Sciatic nerve (tissue), 2 donors: Measurements from ENCODE around the gene ING5. TPM values are rescaled to one million over a fixed set of nuclear protein-coding genes. Genes with fewer than 3 reads are reported as not detected.

ENCODE experiments used
- ATAC-seq: fragments of 200-7000 bp; cut with Tn5 transposase; one replicate; pipeline ENCODE4 v1.9.1; 2020; ENCODE audit warnings: mild to moderate bottlenecking, moderate library complexity
- DNase-seq: peaks from one replicate; pipeline ENCODE4 v3.0.0-alpha.2; 2020; ENCODE audit warnings: low spot score
- intact Hi-C: fragments of 100-400 bp; cut with DNase I; formaldehyde crosslinking; loops from one replicate; pipeline ENCODE4 v1.14.2; 2022
- total RNA-seq: library from RNA; stranded (reverse); fragmentation: NEBNext Ultra II Directional; extraction: Animal tissue kit (Norgen Biotek cat#: 25700); gene quantifications from one replicate; pipeline ENCODE4 v1.2.1, GENCODE V29; 2021
- donor health status: DM: no; HTN: no; CAD: no.
- donor health status: DM: no; HTN: no; CAD: no.

Gene ING5
- total RNA-seq, 1 donor from 2014 or later, result 46.1 TPM

DNA sequence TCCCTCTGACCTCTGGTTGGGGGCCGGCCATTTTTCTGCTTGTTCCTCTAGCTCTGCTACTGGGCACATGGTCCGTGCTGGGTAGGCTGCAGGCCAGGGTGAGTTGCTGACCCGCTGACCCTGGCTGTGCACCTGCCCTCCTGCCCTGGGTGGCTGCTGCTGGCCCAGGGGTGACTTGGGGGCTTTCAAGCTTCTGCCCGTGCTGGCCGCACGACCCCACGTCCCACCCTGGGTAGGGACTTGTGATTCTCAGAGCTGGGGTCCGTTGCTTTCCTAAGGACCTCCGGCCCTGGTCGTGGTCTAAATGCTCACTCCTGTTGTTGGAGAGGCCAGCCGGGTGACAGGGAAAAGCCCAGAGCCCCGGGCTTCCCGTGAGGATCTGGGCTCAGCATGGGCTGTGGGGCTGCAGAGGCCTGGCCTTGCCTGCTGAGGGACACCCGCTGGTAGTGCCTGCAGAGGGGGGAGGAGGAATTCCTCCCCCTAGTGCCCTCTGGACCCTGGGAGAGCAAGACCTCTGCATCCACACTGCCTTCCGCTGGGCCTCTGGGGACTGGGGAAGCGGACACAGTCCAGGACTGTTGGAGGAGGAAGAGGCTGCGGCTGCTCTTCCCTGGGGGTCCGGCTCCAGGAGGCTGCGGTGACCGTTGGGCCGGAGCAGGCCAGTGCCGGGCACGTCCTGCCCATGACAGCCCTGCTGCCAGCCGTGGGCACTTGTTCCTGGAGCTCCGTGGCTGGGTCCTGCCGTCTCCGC lies 68.5 kb downstream of the ING5 start:
- DNase-seq (peak; percentile 57), ATAC-seq (peak; percentile 6)
- intact Hi-C loops, result no loop called here

GRCh38 chr2:241770936-241771285 lies 69.1 kb downstream of the ING5 start:
- DNase-seq (no peak), ATAC-seq (no peak)
- intact Hi-C loops, result no loop called here

DNA sequence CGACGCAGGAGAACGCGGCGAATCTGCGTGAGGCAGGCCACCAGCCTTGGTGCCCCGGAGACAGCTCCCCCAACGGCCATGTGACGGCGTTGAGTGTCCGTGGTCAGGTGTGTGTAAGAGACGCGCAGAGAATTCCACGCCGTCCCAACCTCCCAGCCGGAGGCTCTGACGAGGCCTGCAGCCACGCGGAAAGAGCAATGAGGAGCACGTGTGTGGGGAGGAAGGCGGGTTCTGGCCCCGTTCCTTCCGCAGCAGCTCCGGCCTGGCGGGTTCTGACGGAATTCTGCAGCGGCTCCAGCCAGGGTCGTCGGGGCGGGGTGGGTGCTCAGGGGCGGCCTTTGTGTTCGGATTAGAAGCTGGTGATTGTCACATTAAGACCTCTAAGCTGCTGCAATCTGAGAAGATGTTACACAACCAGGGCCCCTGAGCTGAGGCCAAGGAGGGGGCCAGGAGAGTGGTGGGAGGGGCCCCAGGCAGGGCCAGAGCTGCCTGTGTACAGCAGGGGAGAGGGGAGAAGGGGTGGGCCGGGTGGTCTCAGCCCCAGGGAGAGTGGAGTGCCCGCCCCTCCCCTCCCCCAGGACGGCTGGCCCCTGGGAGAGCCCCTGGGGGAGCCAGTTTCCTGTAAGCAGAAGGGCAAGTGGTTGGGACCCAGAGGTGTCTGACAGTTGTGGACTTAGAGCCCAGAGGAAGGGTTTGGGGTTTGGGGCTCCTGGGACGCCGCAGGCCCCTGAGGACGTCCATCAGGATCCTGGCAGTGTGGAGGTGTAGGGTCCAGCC lies 69.6 kb downstream of the ING5 start:
- ATAC-seq, result peak; percentile 86
- DNase-seq, result peak; percentile 77
- intact Hi-C loops, result no loop called here

GRCh38 chr2:241772063-241772499 lies 70.2 kb downstream of the ING5 start:
- intact Hi-C loops, result no loop called here
- ATAC-seq, result no peak

DNA sequence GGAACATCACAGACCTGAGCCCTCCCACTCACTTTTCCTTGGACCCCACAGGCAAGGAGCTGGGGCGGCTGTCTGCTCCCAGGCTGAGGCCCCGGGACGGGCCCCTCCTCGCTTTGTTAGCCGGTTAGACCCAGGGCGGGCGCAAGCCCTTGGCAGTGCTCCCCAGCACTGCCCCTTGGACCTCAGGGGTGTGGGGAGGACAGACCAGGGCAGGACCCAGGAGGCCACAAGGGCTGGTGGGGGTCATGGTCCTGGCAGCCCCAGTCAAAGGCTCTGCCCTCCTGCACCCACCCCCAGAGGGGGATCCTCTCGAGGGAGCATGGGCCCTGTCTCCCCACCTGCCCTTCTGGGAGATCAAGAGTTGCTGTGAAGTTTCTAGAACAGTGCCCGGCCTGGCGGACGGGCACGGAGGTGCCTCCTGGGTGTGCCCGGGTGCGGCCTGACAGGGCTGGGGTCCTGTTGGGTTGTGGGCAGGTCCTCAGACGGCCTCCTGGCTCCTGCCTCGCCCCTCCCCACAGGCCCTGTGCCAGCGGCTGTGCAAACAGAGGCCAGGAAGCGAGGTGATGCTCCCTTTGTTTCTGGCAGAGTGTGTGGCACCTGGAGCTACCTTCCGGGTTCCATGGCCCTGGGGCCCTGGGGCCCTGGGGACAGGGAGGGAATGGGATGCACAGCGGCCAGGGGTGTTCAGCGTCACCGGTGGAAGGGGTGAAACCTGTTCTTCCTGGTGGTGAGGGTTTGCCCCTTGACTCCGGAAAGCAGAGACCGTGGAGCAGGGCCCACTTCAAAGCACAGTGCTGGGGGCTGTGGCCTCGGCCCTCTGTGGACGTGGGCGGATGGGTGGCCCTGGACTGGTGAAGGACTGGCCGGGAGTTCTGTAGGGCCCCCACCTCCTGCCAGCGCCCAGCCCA lies 71.9 kb downstream of the ING5 start:
- no peak for ATAC-seq
- DNase-seq, result peak; percentile 53
- intact Hi-C loops, result no loop called here

More at GRCh38 chr2:241772063-241772499, 70.2 kb downstream of the ING5 start:
- no peak for DNase-seq

DNA sequence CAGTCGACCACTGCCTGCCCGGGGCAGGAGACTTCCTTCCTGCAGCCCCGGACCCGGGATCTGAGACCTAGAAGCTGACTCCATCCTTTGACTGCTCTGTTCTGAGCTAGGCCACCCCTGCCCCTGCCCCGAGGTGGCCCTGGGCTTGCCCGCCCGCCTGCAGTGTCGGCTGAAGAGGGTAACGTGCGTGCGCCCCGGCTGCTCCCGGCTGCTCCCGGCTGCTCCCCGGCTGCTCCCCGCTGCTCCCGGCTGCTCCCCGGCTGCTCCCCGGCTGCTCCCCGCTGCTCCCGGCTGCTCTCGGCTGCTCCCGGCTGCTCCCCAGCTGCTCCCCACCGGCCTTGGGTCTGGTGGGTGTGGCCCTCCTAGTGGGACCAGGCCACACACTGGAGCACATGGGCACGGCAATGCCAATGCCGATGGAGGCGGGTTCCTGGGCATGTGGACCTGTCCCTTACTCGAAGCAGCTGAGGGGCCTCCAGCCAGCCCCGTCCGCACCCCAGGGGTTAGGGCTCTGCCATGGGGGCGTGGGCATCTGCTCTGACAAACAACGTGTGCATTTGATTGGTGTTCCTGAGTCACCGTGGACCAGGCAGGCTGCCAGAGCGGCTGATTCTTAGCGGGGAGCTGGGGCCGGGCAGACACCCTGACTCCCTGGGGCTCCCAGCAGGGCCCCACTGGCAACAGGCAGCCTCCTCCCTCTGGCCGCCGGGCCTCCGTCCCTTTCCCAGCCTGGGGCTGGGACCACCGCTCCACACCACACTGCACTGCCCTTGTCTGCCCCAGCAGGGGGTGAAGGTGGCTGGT lies 72.8 kb downstream of the ING5 start:
- DNase-seq, result peak; percentile 60
- no peak for ATAC-seq
- intact Hi-C loops, result no loop called here

GRCh38 chr2:241775223-241776177 lies 73.7 kb downstream of the ING5 start:
- ATAC-seq (no peak), DNase-seq (peak; percentile 44)
- intact Hi-C loops, result no loop called here

DNA sequence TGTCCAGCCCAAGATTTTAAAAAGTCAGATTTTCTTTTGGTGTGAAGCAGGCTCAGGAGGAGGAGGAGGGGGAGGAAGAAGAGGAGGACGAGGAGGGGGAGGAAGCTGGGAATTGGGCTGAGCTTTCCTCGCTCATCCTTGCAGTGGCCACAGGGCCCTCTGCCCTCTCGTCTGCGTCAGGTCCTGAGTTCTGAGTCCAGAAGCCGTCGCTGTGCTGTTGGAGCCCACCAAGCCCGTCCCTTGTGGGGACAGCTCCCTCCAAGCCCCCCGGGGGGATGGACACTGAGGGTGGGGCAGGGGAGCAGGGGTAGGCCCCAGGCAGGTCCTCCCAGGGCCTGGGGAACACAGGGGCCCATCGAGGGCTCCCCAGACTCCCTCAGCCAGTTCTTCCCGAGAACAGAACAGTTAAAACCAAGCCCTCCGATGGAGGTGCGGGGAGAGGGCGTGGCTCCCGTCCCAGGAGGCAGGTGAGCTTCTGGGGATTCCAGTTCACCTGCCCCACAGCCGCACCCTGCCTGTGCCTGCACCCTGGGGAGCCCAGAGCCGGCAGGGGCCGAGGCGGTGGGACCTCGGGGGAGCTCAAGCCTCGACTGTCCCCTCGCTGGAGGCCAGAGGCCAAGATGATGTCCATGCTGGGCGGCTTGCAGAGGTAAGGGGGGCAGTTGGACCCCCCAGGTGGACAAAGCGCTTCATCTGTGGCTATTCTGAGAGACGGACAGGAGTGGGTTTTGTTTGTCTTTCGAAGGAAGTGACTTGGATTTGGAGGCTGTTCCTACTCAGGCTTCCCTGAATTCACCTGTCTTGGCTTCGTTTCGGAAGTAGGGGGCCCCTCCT lies 74.7 kb downstream of the ING5 start, which contains the start of gene GAL3ST2:
Gene GAL3ST2, plus strand, starts transcription at position 487 of the 834 bp plus-strand sequence. Its CDS starts 134 bp downstream, at position 621.
- DNase-seq (no peak), ATAC-seq (no peak)
- intact Hi-C loops, result no loop called here

DNA sequence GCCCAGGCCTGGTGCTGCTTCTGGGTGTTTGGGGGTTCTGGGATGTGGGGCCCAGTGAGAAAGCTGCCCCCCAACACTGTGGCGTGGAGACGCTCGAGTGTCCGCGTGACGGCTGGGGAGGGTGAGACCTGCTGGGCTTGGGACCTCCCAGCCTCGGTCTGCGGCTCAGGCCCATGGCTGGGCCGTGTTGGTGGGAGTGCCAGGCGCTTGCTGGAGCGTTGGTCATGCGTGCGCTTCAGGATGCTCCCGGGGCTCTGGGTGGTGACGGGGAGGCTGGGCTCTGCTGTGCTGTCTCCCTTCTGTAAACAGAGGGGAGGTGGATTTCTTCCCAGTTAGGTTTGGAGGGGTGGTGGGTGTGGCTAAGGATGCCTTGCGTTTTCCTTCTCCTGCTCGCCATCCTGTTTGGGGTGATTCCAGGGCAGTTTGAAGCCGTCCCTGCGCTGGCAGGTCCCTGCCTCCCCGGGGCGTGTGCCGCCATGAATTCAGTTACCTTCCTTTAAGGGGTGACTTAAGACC lies 75.4 kb downstream of the ING5 start:
- intact Hi-C loops, result no loop called here
- DNase-seq (no peak), ATAC-seq (no peak)

DNA sequence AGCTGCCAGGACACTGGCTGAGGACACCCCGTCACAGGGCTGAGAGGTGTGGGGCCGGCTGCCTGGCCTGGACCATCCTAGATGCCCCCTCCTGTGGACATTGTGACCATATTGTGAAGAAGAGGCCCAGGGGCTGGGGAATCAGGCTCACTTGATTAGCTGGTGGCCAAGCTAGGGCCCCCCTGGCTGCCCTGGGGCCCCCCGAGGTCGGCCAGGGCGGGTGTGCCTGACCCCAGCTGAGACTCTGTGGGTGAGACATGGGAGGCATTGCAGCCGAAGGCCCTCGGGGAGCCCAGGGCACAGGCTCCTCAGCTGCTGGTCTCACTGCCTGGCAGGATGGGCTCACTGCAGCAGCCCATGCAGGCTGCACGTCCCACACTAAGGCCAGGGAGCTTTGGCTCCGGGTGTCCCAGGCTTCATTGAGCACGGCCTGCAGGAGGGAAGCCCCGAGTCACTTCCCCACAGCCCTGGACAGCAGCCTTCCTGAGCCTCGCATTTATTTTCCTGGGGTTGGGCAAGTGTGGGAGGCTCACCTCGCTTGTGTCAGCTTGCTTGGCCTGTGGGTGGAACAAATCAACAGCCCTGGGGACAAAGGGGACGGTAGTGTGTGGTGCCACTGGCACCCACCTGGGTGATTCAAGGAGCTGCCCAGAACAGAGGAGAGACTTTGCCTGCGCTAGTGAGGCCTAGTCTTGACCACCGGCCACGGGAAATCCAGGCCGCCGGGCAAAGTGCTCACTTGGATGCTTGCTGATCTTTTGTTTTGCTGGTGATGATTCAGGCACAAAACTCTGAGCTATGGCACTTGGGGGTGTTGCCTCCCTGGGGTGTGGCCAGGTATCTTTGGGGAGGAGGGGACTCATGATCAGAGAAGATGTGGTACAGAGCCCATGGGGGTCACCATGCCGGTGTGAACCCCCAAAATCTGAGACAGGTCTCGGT lies 76.1 kb downstream of the ING5 start:
- ATAC-seq (no peak), DNase-seq (peak; percentile 48)
- intact Hi-C loops, result no loop called here

Other genes with a start within 250 kb of the ING5 start
- gene STK25, start 193.5 kb upstream of the ING5 start, total RNA-seq, result 125 TPM
- gene BOK, start 143.3 kb upstream of the ING5 start, total RNA-seq, result 31.1 TPM
- 37.7 TPM for gene THAP4, start 64.9 kb upstream of the ING5 start, total RNA-seq
- 92.6 TPM for gene ATG4B, start 64.3 kb upstream of the ING5 start, total RNA-seq
- gene DTYMK, start 15.2 kb upstream of the ING5 start, total RNA-seq, result 15.6 TPM
- gene D2HGDH, start 32.6 kb downstream of the ING5 start, total RNA-seq, result 34.0 TPM
- not detected for gene GAL3ST2, start 74.8 kb downstream of the ING5 start, total RNA-seq
- not detected for gene NEU4, start 107.2 kb downstream of the ING5 start, total RNA-seq
- 0.27 TPM for gene PDCD1, start 156.9 kb downstream of the ING5 start, total RNA-seq
- gene RTP5, start 167.7 kb downstream of the ING5 start, total RNA-seq, result not detected